HG02678 (cell line): ENCODE measurements around the gene CCDC88B.

Experiments
- ATAC-seq: cut with Tn5 transposase; IDR thresholded peaks from one replicate; pipeline ENCODE4 v1.9.1; 2021; ENCODE audit warnings: mild to moderate bottlenecking, moderate library complexity; ENCODE audit not compliant: unreplicated experiment

Gene CCDC88B

DNA sequence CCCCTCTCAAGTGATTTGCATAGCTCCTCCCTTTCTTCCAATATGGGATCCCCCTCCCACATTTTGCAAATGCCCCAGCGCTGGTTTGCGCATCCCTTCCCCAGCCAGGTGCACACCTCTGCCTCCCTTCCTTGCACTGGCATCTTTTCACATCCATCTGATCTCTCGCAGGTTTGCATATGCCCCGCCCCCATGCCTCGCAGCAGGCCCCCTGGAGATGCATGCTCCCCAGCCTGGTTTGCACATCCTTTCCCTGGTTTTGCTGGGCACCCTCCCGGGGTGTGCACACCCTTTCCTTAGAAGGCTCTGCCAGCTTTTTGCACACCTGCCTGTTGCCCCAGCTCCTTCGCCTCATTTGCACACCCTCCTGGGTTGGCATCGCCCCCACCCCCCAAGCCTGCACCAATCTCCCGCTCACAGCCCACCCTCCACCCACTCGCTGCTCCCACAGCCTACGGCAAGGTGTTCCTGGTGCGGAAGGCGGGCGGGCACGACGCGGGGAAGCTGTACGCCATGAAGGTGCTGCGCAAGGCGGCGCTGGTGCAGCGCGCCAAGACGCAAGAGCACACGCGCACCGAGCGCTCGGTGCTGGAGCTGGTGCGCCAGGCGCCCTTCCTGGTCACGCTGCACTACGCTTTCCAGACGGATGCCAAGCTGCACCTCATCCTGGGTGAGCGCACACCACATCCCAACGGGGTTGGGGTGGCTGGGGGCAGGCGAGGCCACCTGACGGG lies 19.9 kb downstream of the CCDC88B start:
- no peak for ATAC-seq

DNA sequence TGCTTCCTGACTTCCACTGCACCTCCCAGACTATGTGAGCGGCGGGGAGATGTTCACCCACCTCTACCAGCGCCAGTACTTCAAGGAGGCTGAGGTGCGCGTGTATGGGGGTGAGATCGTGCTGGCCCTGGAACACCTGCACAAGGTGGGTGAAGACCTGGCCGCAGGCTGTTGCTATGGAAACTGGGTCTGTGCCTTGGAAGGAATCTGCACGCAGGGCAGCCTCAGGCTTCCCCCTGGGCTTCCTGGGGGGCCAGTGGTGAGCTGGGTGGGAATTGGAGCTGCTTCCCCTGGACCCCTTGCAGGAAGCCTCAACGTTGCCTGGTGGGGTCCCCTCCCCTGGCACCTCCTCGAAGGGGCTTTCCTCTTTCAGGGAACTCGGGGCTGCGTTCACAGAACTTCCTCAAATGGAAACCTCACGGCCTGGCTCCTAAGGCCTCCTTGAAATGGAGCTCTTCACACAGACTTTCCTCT lies 20.5 kb downstream of the CCDC88B start:
- no peak for ATAC-seq

DNA sequence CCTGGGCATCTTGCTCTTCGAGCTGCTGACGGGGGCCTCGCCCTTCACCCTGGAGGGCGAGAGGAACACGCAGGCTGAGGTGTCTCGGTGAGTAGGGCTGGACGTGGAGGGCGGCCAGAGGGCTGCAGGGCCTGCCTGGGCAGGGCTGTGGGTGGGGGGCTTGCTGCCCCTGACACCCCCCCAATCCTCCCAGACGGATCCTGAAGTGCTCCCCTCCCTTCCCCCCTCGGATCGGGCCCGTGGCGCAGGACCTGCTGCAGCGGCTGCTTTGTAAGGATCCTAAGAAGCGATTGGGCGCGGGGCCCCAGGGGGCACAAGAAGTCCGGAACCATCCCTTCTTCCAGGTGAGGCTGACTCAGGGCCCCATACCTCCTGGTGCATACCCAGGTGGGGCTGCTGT lies 21.7 kb downstream of the CCDC88B start:
- ATAC-seq, result no peak

DNA sequence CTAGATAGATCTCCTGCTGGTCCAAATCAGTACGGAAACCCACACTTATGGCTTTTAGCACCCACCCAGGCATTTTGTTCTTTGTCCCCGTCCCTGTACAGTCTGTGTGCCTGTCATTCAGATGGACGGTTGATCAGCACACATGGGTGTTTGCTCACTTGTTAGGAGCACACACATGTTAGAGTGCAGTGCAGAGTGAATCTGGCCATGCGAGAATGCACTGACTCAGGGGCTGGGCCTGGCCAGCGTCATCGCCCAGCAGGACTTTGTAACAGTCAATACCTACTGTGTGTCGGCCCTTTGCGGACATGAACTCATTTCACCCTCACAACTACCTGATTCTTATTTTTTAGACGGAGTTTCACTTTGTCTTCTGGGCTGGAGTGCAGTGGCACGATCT lies 22.3 kb downstream of the CCDC88B start:
- ATAC-seq, result no peak

DNA sequence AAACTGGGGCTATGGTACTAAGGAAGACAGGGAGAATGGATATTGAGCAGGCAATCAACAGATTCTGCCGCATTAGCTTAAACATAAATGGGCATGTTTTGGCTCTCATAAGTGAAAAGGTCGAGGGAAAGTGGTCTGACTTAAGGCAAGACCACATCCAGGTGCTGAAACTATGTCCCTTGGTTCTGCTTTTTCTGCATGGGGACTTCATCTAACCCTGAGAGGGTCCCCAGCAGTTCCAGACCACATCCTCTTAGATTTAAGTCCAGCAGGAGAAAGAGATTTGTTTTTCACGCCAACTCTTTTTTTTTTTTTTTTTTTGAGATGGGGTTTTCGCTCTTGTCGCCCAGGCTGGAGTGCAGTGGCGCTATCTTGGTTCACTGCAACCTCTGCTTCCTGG lies 24.4 kb downstream of the CCDC88B start:
- no peak for ATAC-seq

DNA sequence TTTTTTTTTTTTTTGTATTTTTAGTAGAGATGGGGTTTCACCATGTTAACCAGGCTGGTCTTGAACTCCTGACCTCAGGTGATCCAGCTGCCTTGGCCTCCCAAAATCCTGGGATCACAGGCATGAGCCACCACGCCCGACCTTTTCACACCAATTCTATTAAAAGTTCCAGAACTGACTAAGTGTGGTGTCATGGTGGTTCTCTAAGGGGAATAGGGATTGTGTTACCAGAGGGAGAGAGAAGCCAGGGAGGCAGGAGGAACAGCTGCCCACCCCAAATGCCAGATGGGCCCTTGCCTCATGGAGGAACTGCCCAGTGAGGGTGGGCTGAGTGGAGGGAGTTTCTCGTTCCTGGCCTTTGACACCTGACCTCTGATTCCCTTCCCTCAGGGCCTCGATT lies 24.9 kb downstream of the CCDC88B start:
- no peak for ATAC-seq

DNA sequence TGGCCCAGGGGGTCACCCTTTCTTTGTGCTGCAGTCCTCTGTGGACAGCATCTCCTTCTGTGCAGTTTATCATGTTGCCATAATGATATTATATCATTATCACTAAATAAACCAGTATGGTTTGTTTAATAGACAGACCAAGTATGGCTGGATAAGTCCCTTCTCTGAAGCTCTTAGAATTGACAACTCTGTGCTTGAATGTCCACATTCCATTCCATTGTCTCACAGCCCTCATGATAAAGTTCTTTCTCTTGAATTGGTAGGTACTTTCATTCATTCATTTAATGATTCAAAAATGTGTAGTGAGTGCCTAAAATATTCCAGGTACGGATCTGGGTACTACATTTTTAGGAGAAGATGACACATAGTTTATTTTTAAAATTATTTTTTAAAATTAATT lies 26.7 kb downstream of the CCDC88B start:
- ATAC-seq, result no peak

DNA sequence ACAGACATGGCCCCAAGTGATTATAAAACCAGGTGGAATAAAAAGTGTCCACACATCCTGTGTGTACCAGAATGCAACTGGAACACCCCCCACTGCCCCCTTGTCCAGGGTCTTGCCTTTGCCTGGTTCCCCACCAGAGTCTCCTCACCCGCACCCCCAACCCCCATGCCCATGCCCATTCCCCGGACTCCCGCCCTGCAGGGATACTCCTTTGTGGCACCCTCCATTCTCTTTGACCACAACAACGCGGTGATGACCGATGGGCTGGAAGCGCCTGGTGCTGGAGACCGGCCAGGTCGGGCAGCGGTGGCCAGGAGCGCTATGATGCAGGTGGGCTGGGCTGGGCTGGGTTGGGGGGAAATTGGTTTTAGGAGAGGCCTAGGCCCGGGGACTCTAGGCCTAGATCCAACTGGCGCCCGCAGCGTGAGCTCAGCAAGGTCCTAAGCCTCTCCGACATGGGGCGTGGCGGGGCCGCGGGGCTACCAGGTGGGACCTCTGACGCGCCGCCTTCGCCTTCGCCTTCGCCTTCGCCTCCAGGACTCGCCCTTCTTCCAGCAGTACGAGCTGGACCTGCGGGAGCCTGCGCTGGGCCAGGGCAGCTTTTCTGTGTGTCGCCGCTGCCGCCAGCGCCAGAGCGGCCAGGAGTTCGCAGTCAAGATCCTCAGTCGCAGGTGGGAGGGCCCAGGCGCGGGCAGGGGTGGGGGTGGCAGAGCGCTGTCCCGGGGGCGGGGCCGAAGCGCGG lies 28.1 kb downstream of the CCDC88B start:
- ATAC-seq, result no peak

DNA sequence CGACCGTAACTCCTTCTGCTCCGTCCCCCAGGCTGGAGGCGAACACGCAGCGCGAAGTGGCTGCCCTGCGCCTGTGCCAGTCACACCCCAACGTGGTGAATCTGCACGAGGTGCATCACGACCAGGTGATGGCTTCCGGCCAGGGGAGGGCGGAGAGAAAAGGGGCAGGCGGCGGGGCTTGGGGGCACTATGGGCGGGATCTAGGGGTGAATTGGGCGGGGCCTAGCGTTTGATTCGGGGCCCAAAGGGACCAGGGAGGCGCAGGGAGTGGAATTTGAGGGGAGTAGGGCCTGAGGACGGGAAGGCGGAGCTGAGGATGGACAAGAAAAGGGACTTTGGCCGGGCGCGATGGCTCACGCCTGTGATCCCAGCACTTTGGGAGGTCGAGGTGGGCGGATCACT lies 28.7 kb downstream of the CCDC88B start:
- no peak for ATAC-seq

DNA sequence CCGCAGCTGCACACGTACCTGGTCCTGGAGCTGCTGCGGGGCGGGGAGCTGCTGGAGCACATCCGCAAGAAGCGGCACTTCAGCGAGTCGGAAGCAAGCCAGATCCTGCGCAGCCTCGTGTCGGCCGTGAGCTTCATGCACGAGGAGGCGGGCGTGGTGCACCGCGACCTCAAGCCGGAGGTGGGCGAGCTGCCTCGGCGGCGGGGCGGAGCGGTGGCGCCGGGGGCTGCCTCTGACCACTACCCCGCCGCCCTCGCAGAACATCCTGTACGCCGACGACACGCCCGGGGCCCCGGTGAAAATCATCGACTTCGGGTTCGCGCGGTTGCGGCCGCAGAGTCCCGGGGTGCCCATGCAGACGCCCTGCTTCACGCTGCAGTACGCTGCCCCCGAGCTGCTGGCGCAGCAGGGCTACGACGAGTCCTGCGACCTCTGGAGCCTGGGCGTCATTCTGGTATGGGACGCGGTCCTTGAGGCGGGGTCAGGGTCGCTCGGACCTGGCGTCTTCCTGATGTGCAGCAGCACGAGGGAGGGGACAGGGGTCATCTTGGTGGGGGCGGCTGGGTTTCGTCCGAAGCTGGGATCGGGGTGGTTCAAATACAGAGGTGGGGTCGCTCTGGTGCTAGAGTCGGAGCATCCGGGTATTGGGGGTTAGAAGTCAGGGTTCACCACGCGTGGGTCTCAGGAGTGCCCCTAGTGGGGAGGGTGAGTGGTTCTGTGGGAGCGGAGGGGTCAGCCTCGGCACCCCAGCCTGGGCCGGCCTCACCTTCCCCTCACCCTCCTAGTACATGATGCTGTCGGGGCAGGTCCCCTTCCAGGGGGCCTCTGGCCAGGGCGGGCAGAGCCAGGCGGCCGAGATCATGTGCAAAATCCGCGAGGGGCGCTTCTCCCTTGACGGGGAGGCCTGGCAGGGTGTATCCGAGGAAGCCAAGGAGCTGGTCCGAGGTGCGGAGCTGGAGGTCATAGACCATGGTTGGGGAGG lies 29.7 kb downstream of the CCDC88B start:
- ATAC-seq, result no peak

DNA sequence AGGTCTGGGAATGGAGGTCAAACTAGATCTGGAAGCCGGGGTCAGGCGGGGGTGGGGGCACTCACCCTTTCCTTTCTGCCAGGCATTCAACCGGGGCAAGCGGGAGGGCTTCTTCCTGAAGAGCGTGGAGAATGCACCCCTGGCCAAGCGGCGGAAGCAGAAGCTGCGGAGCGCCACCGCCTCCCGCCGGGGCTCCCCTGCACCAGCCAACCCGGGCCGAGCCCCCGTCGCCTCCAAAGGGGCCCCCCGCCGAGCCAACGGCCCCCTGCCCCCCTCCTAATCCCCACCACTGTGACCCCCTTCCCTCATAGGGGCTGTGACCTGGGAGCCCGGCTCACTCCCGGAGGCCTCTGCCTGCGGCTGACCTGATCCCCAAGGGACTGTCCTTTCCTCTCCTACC lies 31.2 kb downstream of the CCDC88B start:
- no peak for ATAC-seq

DNA sequence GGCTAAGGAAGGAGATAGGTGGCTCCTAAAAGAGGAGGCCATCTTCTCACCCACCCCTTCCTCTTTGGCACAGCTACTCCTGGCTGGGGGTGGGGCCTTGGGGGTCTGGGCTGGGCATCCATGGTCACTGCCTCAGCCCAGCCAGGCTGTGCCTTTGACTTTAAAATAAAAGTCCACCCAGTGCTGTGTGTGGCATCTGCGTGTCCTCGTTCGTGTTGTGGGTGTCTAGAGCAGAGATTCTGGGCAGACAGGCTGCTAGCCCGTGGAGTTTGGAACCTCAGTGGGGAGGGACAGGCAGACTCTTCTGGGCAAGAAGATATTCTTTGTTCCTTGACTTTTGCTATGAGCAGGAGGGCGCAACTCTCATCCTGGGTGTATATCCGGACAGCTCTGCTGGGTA lies 32.0 kb downstream of the CCDC88B start:
- no peak for ATAC-seq

DNA sequence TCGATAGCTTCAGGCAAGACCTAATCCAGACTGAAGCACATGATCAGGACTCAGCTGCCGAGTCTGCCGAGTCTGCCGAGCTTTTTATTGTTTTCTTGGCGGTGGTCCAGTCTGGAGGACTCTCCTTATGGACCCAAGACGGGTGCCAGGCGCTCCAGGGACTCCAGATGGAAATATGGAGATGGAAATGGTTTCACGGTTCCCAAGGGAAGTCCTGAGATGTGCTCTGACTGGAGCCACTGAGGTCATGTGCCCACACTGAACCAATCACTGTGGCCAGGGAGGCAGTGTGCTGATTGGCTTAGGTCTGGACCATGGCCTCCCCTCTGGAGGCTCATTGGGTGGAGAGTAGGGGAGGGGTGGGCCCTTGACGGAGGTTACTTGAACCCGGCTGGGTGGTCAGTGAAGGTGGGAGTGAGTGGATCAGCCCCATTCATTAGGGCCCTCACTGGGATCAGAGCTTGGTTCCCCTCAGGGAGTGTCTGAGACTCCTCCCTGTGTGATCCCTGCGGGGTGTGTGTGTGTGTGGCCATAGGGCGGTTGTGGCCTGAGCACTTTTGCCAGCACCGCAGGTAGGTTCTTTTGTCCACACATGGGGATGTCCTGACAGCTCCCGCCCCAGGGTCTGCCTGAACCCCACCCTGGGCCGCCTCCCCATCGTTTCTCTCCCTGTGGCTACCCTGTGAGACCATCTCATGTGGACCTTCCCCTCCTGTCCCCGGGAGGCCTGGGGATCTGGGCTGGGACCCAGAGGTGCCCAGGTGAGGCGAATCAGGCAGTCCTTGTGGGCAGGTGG lies 33.0 kb downstream of the CCDC88B start:
- no peak for ATAC-seq

DNA sequence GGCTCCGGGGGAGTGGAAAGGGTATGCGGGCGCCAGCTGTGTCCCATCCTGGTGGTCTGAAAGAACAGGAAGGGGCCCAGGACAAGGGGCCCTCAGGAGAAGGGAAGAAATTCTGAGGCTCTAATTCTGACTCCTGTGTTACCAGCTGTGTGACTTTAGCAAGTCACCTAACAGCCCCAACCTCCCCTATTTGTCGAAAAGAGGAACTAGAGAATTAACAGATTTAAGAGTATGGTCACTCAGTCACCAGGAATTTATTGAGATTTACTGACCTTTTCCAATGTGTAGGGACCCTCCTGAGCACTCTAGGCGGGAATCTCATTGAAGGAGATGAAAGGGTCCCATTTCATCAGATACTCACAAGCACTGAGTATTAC lies 33.6 kb downstream of the CCDC88B start:
- no peak for ATAC-seq

DNA sequence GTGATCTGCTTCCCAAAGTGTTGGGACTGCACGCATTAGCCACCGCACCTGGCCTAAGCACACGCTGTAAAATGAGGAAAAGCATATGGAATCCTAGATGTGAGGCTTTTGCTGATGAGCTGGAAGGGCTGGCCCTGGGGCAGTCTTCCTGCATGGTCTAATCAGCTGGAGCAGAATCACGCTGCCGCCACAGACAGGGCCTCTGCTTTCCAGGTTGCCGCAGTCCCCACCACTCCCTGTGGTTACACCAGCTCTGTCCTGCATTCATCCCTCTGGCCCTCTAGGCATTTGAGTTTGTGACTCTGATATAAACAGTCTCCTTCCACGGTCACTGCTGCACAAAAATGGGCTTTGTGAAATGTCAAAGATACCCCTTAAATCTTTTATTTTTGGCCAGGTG lies 36.1 kb downstream of the CCDC88B start:
- ATAC-seq, result no peak

DNA sequence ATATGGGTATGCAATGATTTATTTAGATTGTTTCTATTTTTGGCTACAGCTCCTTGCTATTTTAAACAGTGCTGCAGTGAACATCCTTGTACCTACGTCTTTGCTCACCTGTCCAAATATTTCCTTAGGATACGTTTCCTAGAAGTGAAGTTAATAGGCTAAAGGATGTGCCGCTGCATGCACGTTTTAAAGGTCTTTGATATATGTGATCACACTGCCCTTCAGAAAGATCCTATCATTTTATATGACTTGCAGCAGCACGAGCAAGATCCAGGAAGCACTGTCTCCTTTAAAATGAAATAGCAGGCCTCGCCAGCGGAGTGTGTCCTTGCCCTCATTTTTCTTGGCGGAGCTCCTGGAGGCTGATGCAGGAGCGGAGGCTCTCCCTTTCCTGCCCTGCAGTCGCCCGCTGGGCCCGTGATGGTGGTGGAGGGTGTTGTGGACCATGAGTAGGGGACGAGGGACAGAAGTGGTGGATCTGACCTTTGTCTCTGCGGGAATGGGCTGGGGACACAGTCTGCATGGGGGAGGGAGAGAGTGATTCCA lies 38.4 kb downstream of the CCDC88B start:
- no peak for ATAC-seq

DNA sequence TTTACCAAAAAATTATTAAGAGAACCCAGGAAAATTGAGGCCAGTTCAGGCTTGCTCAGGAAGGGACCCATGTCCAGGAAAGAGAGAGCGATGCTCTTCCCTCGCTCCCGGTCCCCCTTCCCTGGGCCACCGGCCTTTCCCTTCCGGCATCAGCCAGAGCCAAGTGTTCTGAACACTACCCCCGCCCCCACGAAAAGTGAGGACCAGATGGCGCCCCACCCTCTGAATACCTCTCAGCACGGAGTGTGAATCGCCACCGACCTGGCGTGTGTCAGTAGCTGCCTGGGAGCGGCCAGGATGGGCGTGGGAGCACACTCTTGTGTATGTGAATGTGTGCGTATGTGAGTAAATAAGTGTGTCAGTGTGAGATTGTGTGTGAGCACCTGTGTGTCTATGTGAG lies 39.2 kb downstream of the CCDC88B start:
- no peak for ATAC-seq

DNA sequence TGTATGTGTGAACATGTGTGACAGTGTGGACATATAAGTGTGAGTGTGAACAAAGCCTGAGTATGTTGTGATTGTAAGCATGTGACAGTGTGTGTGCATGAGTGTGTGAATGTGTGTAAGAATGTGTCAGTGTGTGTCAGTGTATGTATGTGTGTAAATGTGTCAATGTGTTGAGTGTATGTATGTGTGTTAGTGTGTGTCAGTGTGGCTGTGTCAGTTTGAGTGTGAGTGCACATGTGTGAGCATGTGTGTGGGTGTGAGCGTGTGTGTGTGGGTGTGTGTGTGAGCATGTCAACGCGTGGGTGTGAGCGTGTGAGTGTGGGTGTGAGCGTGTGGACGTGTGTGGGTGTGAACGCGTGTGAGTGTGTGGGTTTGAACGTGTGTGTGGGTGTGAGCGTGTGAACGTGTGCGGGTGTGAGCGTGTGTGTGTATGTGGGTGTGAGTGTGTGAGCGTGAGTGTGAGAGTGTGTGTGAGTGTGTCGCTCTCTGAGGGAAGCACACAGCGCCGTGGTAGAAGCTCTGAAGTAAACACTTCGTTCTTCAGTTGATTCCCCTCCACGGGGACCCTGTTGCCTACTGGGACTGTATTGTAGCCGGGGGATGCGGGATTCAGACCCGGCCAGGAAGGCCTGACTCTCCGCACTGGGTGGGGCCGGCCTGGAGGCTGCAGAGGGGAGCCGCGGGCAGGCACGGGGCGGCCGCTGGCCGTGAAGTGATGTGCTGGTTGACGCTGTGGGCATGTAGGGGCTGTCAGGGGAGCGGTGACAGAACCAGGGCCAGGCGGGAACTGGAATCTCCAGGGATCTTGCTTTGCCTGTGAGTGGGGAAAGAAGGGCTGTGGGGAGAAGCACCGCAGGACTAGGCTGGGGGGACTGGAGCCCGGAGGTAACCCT lies 40.1 kb downstream of the CCDC88B start:
- no peak for ATAC-seq

DNA sequence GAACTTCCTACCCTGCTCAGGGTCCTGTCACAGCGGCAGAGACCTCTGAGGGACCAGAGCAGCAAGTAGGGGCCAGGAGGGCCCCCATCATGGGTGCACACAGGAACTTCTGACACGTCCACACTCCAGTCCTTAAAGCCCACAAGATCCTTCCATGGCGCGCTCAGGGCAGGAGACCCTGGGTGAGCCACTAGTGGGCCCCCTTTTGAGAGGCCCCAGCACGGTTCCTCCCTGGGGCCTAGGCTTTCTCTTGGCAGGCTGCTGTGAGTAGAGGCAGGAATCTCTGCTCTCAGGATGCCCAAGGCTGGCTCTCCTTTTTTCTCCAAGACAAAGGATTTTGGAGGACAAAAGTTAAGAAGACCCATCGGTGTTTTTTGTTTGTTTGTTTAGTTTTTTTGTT lies 41.3 kb downstream of the CCDC88B start:
- ATAC-seq, result no peak
